ENCODE data around the gene CMIP. TPM values are rescaled to one million over a fixed set of nuclear protein-coding genes. Genes with fewer than 3 reads are reported as not detected.

The CMIP gene
- total RNA-seq, 4 donors from 2014 or later: 16.7 to 104 (median 43.6) TPM

DNA sequence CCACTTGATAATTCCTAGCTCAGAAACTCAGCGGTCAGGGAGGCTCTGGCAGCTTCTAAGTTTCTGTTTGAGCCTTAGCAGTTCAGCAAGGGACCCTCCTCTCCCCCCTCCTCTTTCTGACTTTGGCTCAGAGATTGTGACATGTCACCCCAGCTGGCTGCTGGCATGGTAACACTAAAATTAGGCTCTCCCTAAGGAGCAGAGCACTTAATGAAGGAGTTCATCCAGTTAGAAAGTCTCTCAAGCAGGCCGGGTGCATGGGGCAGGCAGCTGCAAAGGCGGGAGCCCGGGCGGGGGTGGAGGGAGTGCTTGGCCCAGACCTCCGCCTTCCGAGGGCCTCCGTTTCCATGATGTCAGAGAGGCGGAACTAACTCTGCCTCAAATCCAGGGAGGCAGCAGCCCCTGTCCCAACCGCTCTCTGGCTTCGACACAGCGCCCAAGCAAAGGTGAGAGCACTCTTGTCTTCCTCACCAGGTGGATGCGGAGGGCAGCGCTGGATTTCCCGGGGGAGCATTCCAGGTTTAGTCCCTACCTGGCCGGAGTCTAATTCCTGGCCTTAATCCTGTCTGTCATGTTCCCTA is 206.5 kb downstream of the CMIP start:
- no peaks in the 10 kb centered on the region for H3K9me3 ChIP-seq
- H3K27ac ChIP-seq: peak overlapping the region; percentile 64 to 72
- DNase-seq: peak; percentile 79 to 80
- TF ChIP-seq, protein P1, sequence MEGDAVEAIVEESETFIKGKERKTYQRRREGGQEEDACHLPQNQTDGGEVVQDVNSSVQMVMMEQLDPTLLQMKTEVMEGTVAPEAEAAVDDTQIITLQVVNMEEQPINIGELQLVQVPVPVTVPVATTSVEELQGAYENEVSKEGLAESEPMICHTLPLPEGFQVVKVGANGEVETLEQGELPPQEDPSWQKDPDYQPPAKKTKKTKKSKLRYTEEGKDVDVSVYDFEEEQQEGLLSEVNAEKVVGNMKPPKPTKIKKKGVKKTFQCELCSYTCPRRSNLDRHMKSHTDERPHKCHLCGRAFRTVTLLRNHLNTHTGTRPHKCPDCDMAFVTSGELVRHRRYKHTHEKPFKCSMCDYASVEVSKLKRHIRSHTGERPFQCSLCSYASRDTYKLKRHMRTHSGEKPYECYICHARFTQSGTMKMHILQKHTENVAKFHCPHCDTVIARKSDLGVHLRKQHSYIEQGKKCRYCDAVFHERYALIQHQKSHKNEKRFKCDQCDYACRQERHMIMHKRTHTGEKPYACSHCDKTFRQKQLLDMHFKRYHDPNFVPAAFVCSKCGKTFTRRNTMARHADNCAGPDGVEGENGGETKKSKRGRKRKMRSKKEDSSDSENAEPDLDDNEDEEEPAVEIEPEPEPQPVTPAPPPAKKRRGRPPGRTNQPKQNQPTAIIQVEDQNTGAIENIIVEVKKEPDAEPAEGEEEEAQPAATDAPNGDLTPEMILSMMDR (IDR thresholded peaks at IDR 0.05): no peak
- TF ChIP-seq POLR2A (IDR thresholded peaks at IDR 0.05): peak in 1 of 2 donors; percentile 54
- intact Hi-C loops (cut with DNase I; ENCODE audit: low total_unique reads): no loop called here
- H3K36me3 ChIP-seq: no peaks in the 10 kb centered on the region
- H3K27me3 ChIP-seq: no peaks in the 10 kb centered on the region
- H3K4me1 ChIP-seq: peaks cover 0 to 9% of the 10 kb centered on the region in 2 donors
- H3K4me3 ChIP-seq: no peak overlapping the region

GRCh38 chr16:81651758-81652718 is 207.4 kb downstream of the CMIP start:
- no peak for TF ChIP-seq POLR2A (IDR thresholded peaks at IDR 0.05)
- TF ChIP-seq, protein P1 (IDR thresholded peaks at IDR 0.05): no peak
- H3K36me3 ChIP-seq: no peaks in the 10 kb centered on the region
- peaks cover 0 to 9% of the 10 kb centered on the region in 2 donors for H3K4me1 ChIP-seq
- peak overlapping the region; percentile 64 to 72 for H3K27ac ChIP-seq
- intact Hi-C loops (cut with DNase I; ENCODE audit: low total_unique reads): no loop called here
- H3K4me3 ChIP-seq: peak overlapping the region in 1 of 2 donors; percentile 3
- no peaks in the 10 kb centered on the region for H3K27me3 ChIP-seq
- no peaks in the 10 kb centered on the region for H3K9me3 ChIP-seq
- peak; percentile 31 to 32 for DNase-seq

- Histone ChIP-seq H3K4me3 (peak overlapping the region in 1 of 2 donors; percentile 3), H3K27ac (peak overlapping the region in 1 of 2 donors; percentile 72)
These were observed 208.3 kb downstream of the CMIP start for GRCh38 chr16:81652798-81653505.

GRCh38 chr16:81654346-81654745 is 209.7 kb downstream of the CMIP start:
- Histone ChIP-seq H3K27ac (no peak overlapping the region), H3K4me3 (no peak overlapping the region), H3K27me3 (no peaks in the 10 kb centered on the region), H3K4me1 (peaks cover 0 to 9% of the 10 kb centered on the region in 2 donors), H3K36me3 (no peaks in the 10 kb centered on the region), H3K9me3 (no peaks in the 10 kb centered on the region)
- TF ChIP-seq, protein P1 (IDR thresholded peaks at IDR 0.05): no peak
- TF ChIP-seq POLR2A (IDR thresholded peaks at IDR 0.05): no peak
- intact Hi-C loops (cut with DNase I; ENCODE audit: low total_unique reads): no loop called here
- no peak for DNase-seq

More at GRCh38 chr16:81652798-81653505, 208.3 kb downstream of the CMIP start:
- no peaks in the 10 kb centered on the region for H3K36me3 ChIP-seq
- TF ChIP-seq, protein P1 (IDR thresholded peaks at IDR 0.05): no peak
- TF ChIP-seq POLR2A (IDR thresholded peaks at IDR 0.05): no peak
- H3K4me1 ChIP-seq: peaks cover 0 to 9% of the 10 kb centered on the region in 2 donors
- H3K27me3 ChIP-seq: no peaks in the 10 kb centered on the region
- no peak for DNase-seq
- intact Hi-C loops (cut with DNase I; ENCODE audit: low total_unique reads): no loop called here
- no peaks in the 10 kb centered on the region for H3K9me3 ChIP-seq
